Mucosa of descending colon (tissue), 3 donors: Measurements from ENCODE around the gene NCOA6. TPM values are rescaled to one million over a fixed set of nuclear protein-coding genes. Genes with fewer than 3 reads are reported as not detected.

Experiments used
- ATAC-seq: fragments of 200-7000 bp; cut with Tn5 transposase; one replicate; pipeline ENCODE4 v1.9.1; 2020; ENCODE audit warnings: mild to moderate bottlenecking, moderate library complexity
- DNase-seq, 3 donors: peaks; one replicate each; pipeline ENCODE4 v3.0.0-alpha.2; 2020
- H3K36me3 ChIP-seq: fragments of 200-600 bp; one replicate; pipeline ENCODE4 v1.8.0; 2021; ENCODE audit warnings: low read depth, mild to moderate bottlenecking
- H3K4me1 ChIP-seq: fragments of 200-600 bp; one replicate; pipeline ENCODE4 v1.8.0; 2021; ENCODE audit warnings: low read depth, mild to moderate bottlenecking
- H3K4me3 ChIP-seq: fragments of 200-600 bp; one replicate; pipeline ENCODE4 v1.8.0; 2021; ENCODE audit warnings: mild to moderate bottlenecking
- H3K9me3 ChIP-seq: fragments of 200-600 bp; one replicate; pipeline ENCODE4 v1.8.0; 2021; ENCODE audit warnings: mild to moderate bottlenecking
- CTCF ChIP-seq: fragments of 200-600 bp; IDR thresholded peaks from one replicate; pipeline ENCODE4 v1.8.0; 2022; ENCODE audit warnings: antibody characterized with exemption, mild to moderate bottlenecking
- intact Hi-C, 2 donors: fragments of 100-400 bp; cut with DNase I in 1 of 2; cut with micrococcal nuclease in 1 of 2; formaldehyde crosslinking; loops; one replicate each; pipeline versions ENCODE4 v1.11.0 to v1.11.1; 2022; cut with DNase I, micrococcal nuclease
- total RNA-seq, 3 donors: library from RNA; stranded (reverse); fragmentation: NEBNext Ultra II Directional in 2 of 3; extraction: Animal tissue kit (Norgen Biotek cat#: 25700) in 2 of 3; gene quantifications; one replicate each; pipeline versions ENCODE4 v1.2.1 to v1.2.4, GENCODE V29; 2021 to 2023
- donor health status: DM: no; HTN: no; CAD: no; lungs with moderate emphysema.
- donor health status: DM: no; HTN: no; CAD: no.
- donor health status: DM: no; HTN: yes; CAD: no.

NCOA6 gene
- total RNA-seq, 3 donors from 2014 or later, result 37.8 to 47.5 (median 44.3) TPM

- no peaks in the 10 kb centered on the region for H3K36me3 ChIP-seq
- DNase-seq (no peak), ATAC-seq (peak; percentile 87)
- intact Hi-C loops, result no loop called here
- TF ChIP-seq CTCF, result no peak
- no peaks in the 10 kb centered on the region for H3K9me3 ChIP-seq
- H3K4me3 ChIP-seq, result no peak overlapping the region
- peaks cover 3% of the 10 kb centered on the region for H3K4me1 ChIP-seq
These were observed 136.0 kb downstream of the NCOA6 start for GRCh38 chr20:34689486-34689885.

GRCh38 chr20:34683667-34684066 lies 141.8 kb downstream of the NCOA6 start:
- Histone ChIP-seq H3K4me3 (no peak overlapping the region), H3K36me3 (no peaks in the 10 kb centered on the region), H3K4me1 (peaks cover 3% of the 10 kb centered on the region), H3K9me3 (no peaks in the 10 kb centered on the region)
- intact Hi-C loops, result no loop called here
- ATAC-seq, result no peak
- TF ChIP-seq CTCF, result no peak
- DNase-seq, result no peak

GRCh38 chr20:34680586-34681175 lies 144.8 kb downstream of the NCOA6 start:
- intact Hi-C loops, result no loop called here
- Histone ChIP-seq H3K4me3 (no peak overlapping the region), H3K9me3 (no peaks in the 10 kb centered on the region), H3K36me3 (no peaks in the 10 kb centered on the region), H3K4me1 (peaks cover 8% of the 10 kb centered on the region)
- ATAC-seq (no peak), DNase-seq (no peak)
- TF ChIP-seq CTCF, result no peak

- Histone ChIP-seq H3K4me3 (peak within 1 kb of the TSS; percentile 67), H3K36me3 (no peaks in the 10 kb centered on the region), H3K4me1 (peaks cover 8% of the 10 kb centered on the region), H3K9me3 (no peaks in the 10 kb centered on the region)
- DNase-seq (peak; percentile 96 to 98 (median 98)), ATAC-seq (peak; percentile 99)
- peak; percentile 61 for TF ChIP-seq CTCF
- intact Hi-C loops, result no loop called here
These were observed 148.6 kb downstream of the NCOA6 start, which contains the start of gene PIGU for GRCh38 chr20:34676642-34677373. TSS of gene PIGU (minus strand) at chr20:34677092. CDS start at chr20:34677085, 7 bp downstream.

- TF ChIP-seq CTCF, result no peak
- intact Hi-C loops, result no loop called here
- Histone ChIP-seq H3K4me1 (peaks cover 8% of the 10 kb centered on the region), H3K36me3 (no peaks in the 10 kb centered on the region), H3K9me3 (no peaks in the 10 kb centered on the region), H3K4me3 (peak overlapping the region; percentile 67)
- ATAC-seq, result peak; percentile 0
- DNase-seq, result no peak
These were observed 149.3 kb downstream of the NCOA6 start for GRCh38 chr20:34675993-34676641.
